Measurements from ENCODE around the gene CAPN15. TPM values are rescaled to one million over a fixed set of nuclear protein-coding genes. Genes with fewer than 3 reads are reported as not detected.
A peak's percentile ranks its signal among the peaks of the same experiment; 100 is the strongest.

The CAPN15 gene
- polyA plus RNA-seq, 3 donors = 3.4 to 42.6 (median 3.9) TPM

DNA sequence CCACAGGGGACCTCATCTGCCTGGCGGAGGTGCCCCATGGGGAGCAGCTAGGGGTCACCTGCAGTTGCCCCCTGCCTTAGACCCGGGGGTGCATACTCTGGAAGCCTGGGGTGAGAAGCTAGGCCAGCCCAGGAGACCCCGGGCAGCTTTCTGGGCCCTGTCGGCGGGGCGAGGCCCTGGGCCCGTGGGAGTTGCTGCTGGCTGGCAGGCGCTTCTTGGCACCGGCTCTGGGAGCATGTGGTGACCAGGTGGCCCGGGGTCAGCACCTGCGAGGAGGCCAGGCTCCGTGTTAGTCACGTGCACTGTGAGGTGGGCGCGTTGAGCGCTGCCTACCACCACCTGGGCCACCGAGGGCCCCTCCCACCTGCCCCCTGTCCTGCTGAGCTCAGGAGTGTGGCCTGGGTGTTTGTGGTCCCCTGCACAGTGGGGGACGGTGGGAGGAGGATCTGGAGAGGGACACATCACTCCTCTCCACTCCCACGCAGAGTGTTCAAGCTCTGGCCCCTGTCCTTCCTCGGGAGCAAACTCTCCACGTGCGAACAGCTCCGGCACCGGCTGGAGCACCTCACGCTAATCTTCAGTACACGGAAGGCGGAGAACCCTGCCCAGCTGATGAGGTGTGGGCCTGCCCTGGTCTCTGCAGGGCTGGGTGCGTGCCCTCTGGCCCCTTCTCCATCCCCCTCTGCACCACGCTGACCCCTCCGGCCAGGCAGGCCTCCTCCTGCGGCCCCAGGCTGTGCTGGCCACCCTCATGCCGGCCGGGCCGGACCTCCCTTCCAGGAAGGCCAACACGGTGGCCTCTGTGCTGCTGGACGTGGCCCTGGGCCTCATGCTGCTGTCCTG lies 48.1 kb downstream of the CAPN15 start:
- Histone ChIP-seq H3K79me2 (ENCODE audit: insufficient read depth, low read length) (peaks cover 10% of the 10 kb centered on the region), H3K4me1 (ENCODE audit: control insufficient read depth in 1 of 2, insufficient read depth in 2 of 2, low read length in 2 of 2) (peaks cover 6 to 9% of the 10 kb centered on the region in 2 donors), H3K27me3 (ENCODE audit: control insufficient read depth in 2 of 2, insufficient read depth in 2 of 2, low read length in 2 of 2) (no peaks in the 10 kb centered on the region), H3K36me3 (replicated peaks in 1 of 2; ENCODE audit: control insufficient read depth in 1 of 2, insufficient read depth in 2 of 2, low read length in 2 of 2) (peaks cover 11 to 13% of the 10 kb centered on the region in 2 donors), H3K4me2 (replicated peaks; ENCODE audit: extremely low read depth, low read length, poor library complexity, severe bottlenecking) (no peak overlapping the region), H3K27ac (ENCODE audit: low read depth in 1 of 2, low read length in 2 of 2) (no peak overlapping the region), H3K9me3 (replicated peaks in 1 of 2; ENCODE audit: control insufficient read depth in 1 of 2, insufficient read depth in 1 of 2, low read length in 2 of 2) (no peaks in the 10 kb centered on the region), H3K9ac (ENCODE audit: insufficient read depth, low read length, poor library complexity, severe bottlenecking) (no peak overlapping the region), H4K20me1 (ENCODE audit: insufficient read depth, low read length) (no peaks in the 10 kb centered on the region), H2AFZ (ENCODE audit: insufficient read depth, low read depth, low read length, poor library complexity, severe bottlenecking) (no peak overlapping the region), H3K4me3 (replicated peaks in 1 of 3; ENCODE audit: low read depth in 2 of 3, low read length in 3 of 3) (no peak overlapping the region)
- WGBS (ENCODE audit: insufficient coverage) = 93% methylated on average over 32 of the region's 36 CpGs
- Mint-ChIP-seq H3K4me3 (no peak overlapping the region), H3K36me3 (peaks cover 4 to 6% of the 10 kb centered on the region in 2 donors), H3K9me3 (peaks cover 0 to under 1% (median 0%) of the 10 kb centered on the region in 7 donors), H3K4me1 (peaks cover 14% of the 10 kb centered on the region), H3K27me3 (ENCODE audit: low read depth in 3 of 3) (peaks cover 0 to 6% (median 2%) of the 10 kb centered on the region in 3 donors), H3K27ac (no peak overlapping the region)
- intact Hi-C loops (cut with micrococcal nuclease) = loop anchor here (5.0 kb wide), 2 partner anchors 37 to 87 kb away; no protein-coding TSS in a partner anchor
- no peak for DNase-seq
- TF ChIP-seq CTCF (IDR thresholded peaks at IDR 0.05) = no peak

DNA sequence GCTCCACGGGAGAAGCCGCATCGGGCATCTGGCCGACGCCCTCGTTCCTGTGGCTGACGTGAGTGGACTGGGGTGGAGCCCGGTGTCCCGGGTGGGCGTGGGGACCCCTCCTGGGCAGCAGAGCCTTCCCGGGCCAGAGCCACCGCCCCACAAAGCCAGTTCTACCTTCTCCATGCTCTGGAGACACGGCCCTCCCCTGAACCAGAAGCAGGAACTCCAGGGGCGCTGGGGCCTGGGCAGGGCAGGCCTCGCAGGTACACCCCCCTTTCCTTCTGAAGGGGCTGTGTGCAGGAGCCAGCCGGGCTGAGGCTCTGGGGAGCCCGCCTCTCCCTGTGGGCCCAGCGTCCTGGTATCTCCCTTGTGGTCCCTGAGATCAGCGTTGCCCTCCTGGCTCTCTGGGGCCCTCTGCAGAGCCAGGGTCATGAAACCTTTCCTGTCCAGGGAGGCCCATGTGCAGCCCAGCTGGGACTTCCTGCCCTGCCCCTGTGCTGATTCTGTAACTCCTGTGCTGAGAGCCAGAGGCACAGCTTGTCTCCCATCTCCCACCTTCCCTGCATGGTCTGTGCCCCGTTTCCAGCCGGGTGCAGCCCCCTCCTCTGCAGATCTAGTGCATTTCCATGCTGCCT lies 48.8 kb downstream of the CAPN15 start:
- Mint-ChIP-seq H3K27me3 (ENCODE audit: low read depth in 3 of 3) (peaks cover 0 to 4% (median 2%) of the 10 kb centered on the region in 3 donors), H3K27ac (peak overlapping the region in 1 of 7 donors; percentile 57), H3K4me3 (no peak overlapping the region), H3K36me3 (peaks cover 4 to 8% of the 10 kb centered on the region in 2 donors), H3K9me3 (no peaks in the 10 kb centered on the region), H3K4me1 (peaks cover 7% of the 10 kb centered on the region)
- Histone ChIP-seq H3K4me3 (replicated peaks in 1 of 3; ENCODE audit: low read depth in 2 of 3, low read length in 3 of 3) (no peak overlapping the region), H3K79me2 (ENCODE audit: insufficient read depth, low read length) (peaks cover 4% of the 10 kb centered on the region), H3K4me1 (ENCODE audit: control insufficient read depth in 1 of 2, insufficient read depth in 2 of 2, low read length in 2 of 2) (peaks cover 0 to 2% of the 10 kb centered on the region in 2 donors), H3K27me3 (ENCODE audit: control insufficient read depth in 2 of 2, insufficient read depth in 2 of 2, low read length in 2 of 2) (no peaks in the 10 kb centered on the region), H4K20me1 (ENCODE audit: insufficient read depth, low read length) (no peaks in the 10 kb centered on the region), H2AFZ (ENCODE audit: insufficient read depth, low read depth, low read length, poor library complexity, severe bottlenecking) (no peak overlapping the region), H3K9me3 (replicated peaks in 1 of 2; ENCODE audit: control insufficient read depth in 1 of 2, insufficient read depth in 1 of 2, low read length in 2 of 2) (no peaks in the 10 kb centered on the region), H3K27ac (ENCODE audit: low read depth in 1 of 2, low read length in 2 of 2) (no peak overlapping the region), H3K36me3 (replicated peaks in 1 of 2; ENCODE audit: control insufficient read depth in 1 of 2, insufficient read depth in 2 of 2, low read length in 2 of 2) (peaks cover 11 to 13% of the 10 kb centered on the region in 2 donors), H3K9ac (ENCODE audit: insufficient read depth, low read length, poor library complexity, severe bottlenecking) (no peak overlapping the region), H3K4me2 (replicated peaks; ENCODE audit: extremely low read depth, low read length, poor library complexity, severe bottlenecking) (no peak overlapping the region)
- DNase-seq = no peak
- TF ChIP-seq CTCF (IDR thresholded peaks at IDR 0.05) = no peak
- WGBS (ENCODE audit: insufficient coverage) = 83% methylated on average over 12 of the region's 21 CpGs
- intact Hi-C loops (cut with micrococcal nuclease) = loop anchor here (5.0 kb wide), 2 partner anchors 36 to 86 kb away; no protein-coding TSS in a partner anchor

All from CD14-positive monocyte (primary cell).